PC-3 (cell line): ENCODE data around the gene SLFN5. TPM values are rescaled to one million over a fixed set of nuclear protein-coding genes. Genes with fewer than 3 reads are reported as not detected.
"Not testable (repeated sequence)": the region's sequence is repeated elsewhere in the genome, so short reads cannot be mapped to it uniquely, and the experiment has no call there.

Source experiments
- ATAC-seq: fragments of 200-7000 bp; cut with Tn5 transposase; 2 replicates; pipeline ENCODE4 v1.9.1; 2020; ENCODE audit warnings: mild to moderate bottlenecking, moderate library complexity
- BruUV-seq: library from RNA; stranded (reverse); fragments of 400-500 nt; replicated peaks from 2 replicates; lab custom pipeline; 2021; lab: Mats Ljungman, UMichigan
- CTCF ChIA-PET: fragments of 300-600 bp; sonication (Branson Sonifier 250); formaldehyde crosslinking; loops from one replicate; lab custom pipeline; 2022; ENCODE audit warnings: antibody characterized with exemption; lab: Charles Lee
- POLR2A ChIA-PET: fragments of 300-600 bp; sonication (Branson Sonifier 250); formaldehyde crosslinking; loops from one replicate; lab custom pipeline; 2022; ENCODE audit warnings: antibody characterized with exemption; ENCODE audit not compliant: unreplicated experiment; lab: Charles Lee
- DNase-seq: peaks from one replicate; pipeline ENCODE4 v3.0.0-alpha.2; 2015
- H2AFZ ChIP-seq: fragments of 300-600 bp; sonication (generic); 2 replicates; pipeline ENCODE4 v1.6.0; 2016; ENCODE audit warnings: antibody characterized with exemption, low read length
- H3F3A ChIP-seq: fragments of 300-600 bp; sonication (generic); one replicate; pipeline ENCODE4 v1.6.0; 2017; ENCODE audit warnings: antibody characterized with exemption, low read length, control low read depth, mild to moderate bottlenecking; ENCODE audit not compliant: unreplicated experiment
- H3K27ac ChIP-seq: fragments of 300-600 bp; sonication (generic); 2 replicates; pipeline ENCODE4 v1.5.1; 2016; ENCODE audit warnings: mild to moderate bottlenecking, low read length
- H3K27me3 ChIP-seq: fragments of 300-600 bp; sonication (generic); 2 replicates; pipeline ENCODE4 v1.6.1; 2016; ENCODE audit warnings: low read length, mixed read lengths
- H3K36me3 ChIP-seq: fragments of 300-600 bp; sonication (generic); 2 replicates; pipeline ENCODE4 v1.6.1; 2016; ENCODE audit warnings: low read depth, mixed run types, low read length, mixed read lengths
- H3K4me1 ChIP-seq: fragments of 300-600 bp; sonication (generic); 2 replicates; pipeline ENCODE4 v1.5.1; 2016; ENCODE audit warnings: low read length; ENCODE audit not compliant: insufficient read depth
- H3K4me2 ChIP-seq: fragments of 300-600 bp; sonication (generic); 2 replicates; pipeline ENCODE4 v1.6.0; 2016; ENCODE audit warnings: low read length
- H3K4me3 ChIP-seq: fragments of 300-600 bp; sonication (generic); 2 replicates; pipeline ENCODE4 v1.5.1; 2016; ENCODE audit warnings: mild to moderate bottlenecking, low read length, mixed read lengths
- H3K79me2 ChIP-seq: fragments of 300-600 bp; sonication (generic); 2 replicates; pipeline ENCODE4 v1.6.1; 2017; ENCODE audit warnings: low read length, mixed read lengths
- H3K9ac ChIP-seq: fragments of 300-600 bp; sonication (generic); 2 replicates; pipeline ENCODE4 v1.6.0; 2016; ENCODE audit warnings: mild to moderate bottlenecking, low read length
- H3K9me2 ChIP-seq: fragments of 300-600 bp; sonication (generic); replicated peaks from 2 replicates; pipeline ENCODE4 v1.6.1; 2016; ENCODE audit warnings: mixed run types, low read length, mixed read lengths
- H3K9me3 ChIP-seq: fragments of 300-600 bp; sonication (generic); 2 replicates; pipeline ENCODE4 v1.6.1; 2016; ENCODE audit warnings: low read length, mixed read lengths
- H4K20me1 ChIP-seq: fragments of 300-600 bp; sonication (generic); 2 replicates; pipeline ENCODE4 v1.6.1; 2016; ENCODE audit warnings: low read length, mixed read lengths
- EZH2 ChIP-seq: fragments of 300-600 bp; sonication (generic); IDR thresholded peaks from one replicate; pipeline ENCODE4 v1.6.1; 2017; ENCODE audit warnings: antibody characterized with exemption, mild to moderate bottlenecking, low read length; ENCODE audit not compliant: unreplicated experiment
- EZH2phosphoT487 ChIP-seq: fragments of 300-600 bp; sonication (generic); IDR thresholded peaks from 2 replicates; pipeline ENCODE4 v1.6.1; 2018; ENCODE audit warnings: mild to moderate bottlenecking, antibody characterized with exemption, low read length, borderline replicate concordance
- intact Hi-C: fragments of 100-400 bp; cut with micrococcal nuclease; formaldehyde crosslinking; loops from 2 replicates; pipeline ENCODE4 v1.9.0; 2023
- total RNA-seq: library from RNA; depleted of rRNA; stranded (reverse); fragments of >200 nt; gene quantifications from 2 replicates; pipeline ENCODE4 v1.2.3, GENCODE V29; 2014
- TF ChIP-seq, protein P1 (sequence below): fragments of 300-600 bp; sonication (generic); conservative IDR thresholded peaks from 2 replicates; pipeline ENCODE4 v1.5.1; 2017; ENCODE audit warnings: antibody characterized with exemption, low read depth, mild to moderate bottlenecking, low read length

The SLFN5 gene
- total RNA-seq, 1 experiment from 2014 or later, result 14.5 TPM

- H3K27me3 ChIP-seq, DNase-seq, H3K4me1 ChIP-seq, ATAC-seq, H3K9me2 ChIP-seq, H3K9me3 ChIP-seq, H3K4me3 ChIP-seq, H3K27ac ChIP-seq, H3K36me3 ChIP-seq, POLR2A ChIA-PET, H3K4me2 ChIP-seq, H2AFZ ChIP-seq, H3K9ac ChIP-seq, H3K79me2 ChIP-seq, H4K20me1 ChIP-seq, BruUV-seq, H3F3A ChIP-seq, intact Hi-C loops: not testable (repeated sequence)
- CTCF ChIA-PET, result interaction anchor here (0.7 kb wide), 1 partner anchor 290 kb away, joined by 4 read pairs; no protein-coding TSS in a partner anchor
Measured at GRCh38 chr17:35278454-35278853, 35.6 kb downstream of the SLFN5 start.

DNA sequence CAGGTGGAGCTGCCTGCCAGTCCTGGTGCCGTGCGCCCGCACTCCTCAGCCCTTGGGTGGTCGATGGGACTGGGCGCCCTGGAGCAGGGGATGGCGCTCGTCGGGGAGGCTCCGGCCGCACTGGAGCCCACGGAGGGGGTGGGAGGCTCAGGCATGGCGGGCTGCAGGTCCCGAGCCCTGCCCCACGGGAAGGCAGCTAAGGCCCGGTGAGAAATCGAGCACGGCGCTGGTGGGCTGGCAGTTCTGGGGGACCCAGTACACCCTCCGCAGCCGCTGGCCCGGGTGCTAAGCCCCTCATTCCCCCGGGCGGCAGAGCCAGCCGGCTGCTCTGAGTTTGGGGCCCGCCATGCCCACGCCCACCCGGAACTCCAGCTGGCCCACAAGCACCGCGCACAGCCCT is 36.0 kb downstream of the SLFN5 start:
- H3K9me2 ChIP-seq, H3K27me3 ChIP-seq, intact Hi-C loops, H2AFZ ChIP-seq, H3K4me2 ChIP-seq, H3K4me1 ChIP-seq, H3K9me3 ChIP-seq, POLR2A ChIA-PET, H3K9ac ChIP-seq, H4K20me1 ChIP-seq, ATAC-seq, H3K27ac ChIP-seq, CTCF ChIA-PET, DNase-seq, H3K79me2 ChIP-seq, H3F3A ChIP-seq, H3K4me3 ChIP-seq, BruUV-seq, H3K36me3 ChIP-seq: not testable (repeated sequence)

DNA sequence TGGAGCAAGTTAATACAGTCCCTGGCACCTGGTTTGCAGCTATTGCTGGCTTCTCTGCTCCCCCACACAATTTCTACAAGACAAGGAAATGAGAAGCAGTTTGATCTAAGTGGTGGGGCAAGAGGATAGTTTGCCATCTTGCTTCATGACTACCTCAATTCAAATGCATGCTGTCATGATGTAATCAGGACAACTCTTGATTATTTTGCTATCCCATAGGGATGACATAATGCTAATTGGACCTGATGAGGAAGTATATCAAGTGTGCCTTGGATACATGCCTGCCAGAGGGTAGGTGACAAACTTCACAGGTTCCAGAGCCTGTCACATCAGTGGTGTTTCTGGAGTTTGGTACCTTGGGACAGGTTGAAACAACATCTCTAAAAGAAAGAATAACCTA is 40.9 kb downstream of the SLFN5 start:
- Histone ChIP-seq H3K27me3 (no peaks in the 10 kb centered on the region), H3K4me2 (no peak overlapping the region), H3K79me2 (no peaks in the 10 kb centered on the region), H3K4me3 (no peak overlapping the region), H4K20me1 (no peaks in the 10 kb centered on the region), H3K9me3 (no peaks in the 10 kb centered on the region), H3K36me3 (no peaks in the 10 kb centered on the region), H3K27ac (no peak overlapping the region), H3F3A (no peaks in the 10 kb centered on the region), H3K9me2 (no peaks in the 10 kb centered on the region), H2AFZ (no peak overlapping the region), H3K9ac (no peak overlapping the region), H3K4me1 (no peaks in the 10 kb centered on the region; the same call in 1 of the 2 replicates)
- no peak for TF ChIP-seq EZH2phosphoT487
- DNase-seq, result no peak
- intact Hi-C loops, result no loop called here
- no TSS peak for BruUV-seq
- no peak for ATAC-seq
- ChIA-PET POLR2A (no interaction called here), CTCF (no interaction called here)

GRCh38 chr17:35284955-35285354 is 42.1 kb downstream of the SLFN5 start:
- Histone ChIP-seq H3K36me3 (no peaks in the 10 kb centered on the region), H4K20me1 (no peaks in the 10 kb centered on the region), H3K4me2 (no peak overlapping the region), H3K27me3 (no peaks in the 10 kb centered on the region), H3F3A (no peaks in the 10 kb centered on the region), H3K27ac (no peak overlapping the region), H3K9me3 (no peaks in the 10 kb centered on the region), H3K9me2 (no peaks in the 10 kb centered on the region), H3K79me2 (no peaks in the 10 kb centered on the region), H3K9ac (no peak overlapping the region), H2AFZ (no peak overlapping the region), H3K4me3 (no peak overlapping the region), H3K4me1 (no peaks in the 10 kb centered on the region; the same call in 1 of the 2 replicates)
- no peak for ATAC-seq
- CTCF ChIA-PET, result no interaction called here
- no TSS peak for BruUV-seq
- POLR2A ChIA-PET, result no interaction called here
- no peak for TF ChIP-seq EZH2phosphoT487
- TF ChIP-seq, protein P1, sequence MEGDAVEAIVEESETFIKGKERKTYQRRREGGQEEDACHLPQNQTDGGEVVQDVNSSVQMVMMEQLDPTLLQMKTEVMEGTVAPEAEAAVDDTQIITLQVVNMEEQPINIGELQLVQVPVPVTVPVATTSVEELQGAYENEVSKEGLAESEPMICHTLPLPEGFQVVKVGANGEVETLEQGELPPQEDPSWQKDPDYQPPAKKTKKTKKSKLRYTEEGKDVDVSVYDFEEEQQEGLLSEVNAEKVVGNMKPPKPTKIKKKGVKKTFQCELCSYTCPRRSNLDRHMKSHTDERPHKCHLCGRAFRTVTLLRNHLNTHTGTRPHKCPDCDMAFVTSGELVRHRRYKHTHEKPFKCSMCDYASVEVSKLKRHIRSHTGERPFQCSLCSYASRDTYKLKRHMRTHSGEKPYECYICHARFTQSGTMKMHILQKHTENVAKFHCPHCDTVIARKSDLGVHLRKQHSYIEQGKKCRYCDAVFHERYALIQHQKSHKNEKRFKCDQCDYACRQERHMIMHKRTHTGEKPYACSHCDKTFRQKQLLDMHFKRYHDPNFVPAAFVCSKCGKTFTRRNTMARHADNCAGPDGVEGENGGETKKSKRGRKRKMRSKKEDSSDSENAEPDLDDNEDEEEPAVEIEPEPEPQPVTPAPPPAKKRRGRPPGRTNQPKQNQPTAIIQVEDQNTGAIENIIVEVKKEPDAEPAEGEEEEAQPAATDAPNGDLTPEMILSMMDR, result no peak
- no peak for TF ChIP-seq EZH2
- intact Hi-C loops, result no loop called here
- DNase-seq, result no peak
